Suprapubic skin (tissue), 4 donors: ENCODE results near the gene CDYL2. TPM values are rescaled to one million over a fixed set of nuclear protein-coding genes. Genes with fewer than 3 reads are reported as not detected.
"Not testable (repeated sequence)": the region's sequence is repeated elsewhere in the genome, so short reads cannot be mapped to it uniquely, and the experiment has no call there.

Experiments used
- DNase-seq, 2 donors: peaks; one replicate each; pipeline ENCODE4 v3.0.0-alpha.2; 2019; ENCODE audit warnings: low spot score in 2 of 2
- H3K27ac ChIP-seq: fragments of 200-600 bp; sonication (generic); one replicate; pipeline ENCODE4 v1.5.1; 2019
- H3K27me3 ChIP-seq: fragments of 200-600 bp; sonication (generic); one replicate; pipeline ENCODE4 v1.5.1; 2019
- H3K36me3 ChIP-seq: fragments of 200-600 bp; sonication (generic); one replicate; pipeline ENCODE4 v1.5.1; 2019
- H3K4me1 ChIP-seq: fragments of 200-600 bp; sonication (generic); one replicate; pipeline ENCODE4 v1.5.1; 2019
- H3K4me3 ChIP-seq: fragments of 200-600 bp; sonication (generic); one replicate; pipeline ENCODE4 v1.5.1; 2019; ENCODE audit warnings: mild to moderate bottlenecking
- H3K9me3 ChIP-seq: fragments of 200-600 bp; sonication (generic); one replicate; pipeline ENCODE4 v1.5.1; 2019
- EP300 ChIP-seq: sonication (generic); formaldehyde crosslinking; IDR thresholded peaks from one replicate; pipeline ENCODE4 v1.6.1; 2017; ENCODE audit warnings: antibody characterized with exemption
- POLR2A ChIP-seq, 2 donors: fragments of 450-650 bp; IDR thresholded peaks; one replicate each; pipeline ENCODE4 v1.6.1; 2017; ENCODE audit warnings: antibody characterized with exemption in 2 of 2, mild to moderate bottlenecking in 2 of 2, moderate library complexity in 2 of 2
- POLR2AphosphoS5 ChIP-seq, 3 donors: sonication (generic); formaldehyde crosslinking; IDR thresholded peaks; one replicate each; pipeline ENCODE4 v1.6.1; 2017; ENCODE audit warnings: antibody characterized with exemption in 3 of 3
- WGBS: methylation state at CpG from one replicate; pipeline ENCODE4 v1.1.5; 2018; 5-methylcytosine and 5-hydroxymethylcytosine counted together
- total RNA-seq, 4 donors: library from RNA; depleted of rRNA; stranded (reverse); fragments of >200 nt; gene quantifications; one replicate each; pipeline ENCODE4 v1.1.0, GENCODE V29; 2016
- TF ChIP-seq, protein P1 (sequence below), 2 donors: fragments of 200-600 bp in 1 of 2; fragments of 450-650 bp in 1 of 2; sonication (generic) in 1 of 2; IDR thresholded peaks; one replicate each; pipeline ENCODE4 v1.5.1; 2016 to 2019; ENCODE audit warnings: antibody characterized with exemption in 2 of 2, mild to moderate bottlenecking in 1 of 2, moderate library complexity in 1 of 2

CDYL2 gene
- total RNA-seq, 4 donors from 2014 or later = 2.8 to 8.2 (median 3.9) TPM

GRCh38 chr16:80656161-80656560 lies 148.2 kb downstream of the CDYL2 start:
- H3K27ac ChIP-seq = no peak overlapping the region
- no peak overlapping the region for H3K4me3 ChIP-seq
- no peaks in the 10 kb centered on the region for H3K36me3 ChIP-seq
- no peaks in the 10 kb centered on the region for H3K27me3 ChIP-seq
- WGBS = 88% methylated on average over 4 of the region's 4 CpGs
- no peaks in the 10 kb centered on the region for H3K9me3 ChIP-seq
- TF ChIP-seq EP300 (no peak), POLR2A (IDR thresholded peaks at IDR 0.05) (no peak), POLR2AphosphoS5 (IDR thresholded peaks at IDR 0.05) (no peak)
- TF ChIP-seq, protein P1, sequence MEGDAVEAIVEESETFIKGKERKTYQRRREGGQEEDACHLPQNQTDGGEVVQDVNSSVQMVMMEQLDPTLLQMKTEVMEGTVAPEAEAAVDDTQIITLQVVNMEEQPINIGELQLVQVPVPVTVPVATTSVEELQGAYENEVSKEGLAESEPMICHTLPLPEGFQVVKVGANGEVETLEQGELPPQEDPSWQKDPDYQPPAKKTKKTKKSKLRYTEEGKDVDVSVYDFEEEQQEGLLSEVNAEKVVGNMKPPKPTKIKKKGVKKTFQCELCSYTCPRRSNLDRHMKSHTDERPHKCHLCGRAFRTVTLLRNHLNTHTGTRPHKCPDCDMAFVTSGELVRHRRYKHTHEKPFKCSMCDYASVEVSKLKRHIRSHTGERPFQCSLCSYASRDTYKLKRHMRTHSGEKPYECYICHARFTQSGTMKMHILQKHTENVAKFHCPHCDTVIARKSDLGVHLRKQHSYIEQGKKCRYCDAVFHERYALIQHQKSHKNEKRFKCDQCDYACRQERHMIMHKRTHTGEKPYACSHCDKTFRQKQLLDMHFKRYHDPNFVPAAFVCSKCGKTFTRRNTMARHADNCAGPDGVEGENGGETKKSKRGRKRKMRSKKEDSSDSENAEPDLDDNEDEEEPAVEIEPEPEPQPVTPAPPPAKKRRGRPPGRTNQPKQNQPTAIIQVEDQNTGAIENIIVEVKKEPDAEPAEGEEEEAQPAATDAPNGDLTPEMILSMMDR (IDR thresholded peaks at IDR 0.05) = no peak
- no peak for DNase-seq
- H3K4me1 ChIP-seq = no peaks in the 10 kb centered on the region

- Histone ChIP-seq H3K27me3 (no peaks in the 10 kb centered on the region), H3K4me1 (no peaks in the 10 kb centered on the region), H3K9me3 (no peaks in the 10 kb centered on the region), H3K36me3 (no peaks in the 10 kb centered on the region), H3K4me3 (no peak overlapping the region), H3K27ac (no peak overlapping the region)
- no peak for TF ChIP-seq POLR2AphosphoS5 (IDR thresholded peaks at IDR 0.05)
- no peak for TF ChIP-seq EP300
- TF ChIP-seq POLR2A (IDR thresholded peaks at IDR 0.05) = no peak
- TF ChIP-seq, protein P1 (IDR thresholded peaks at IDR 0.05) = no peak
- 90% methylated on average over 9 of the region's 9 CpGs for WGBS
- no peak for DNase-seq
Observed at GRCh38 chr16:80655751-80656150, 148.6 kb downstream of the CDYL2 start.

DNA sequence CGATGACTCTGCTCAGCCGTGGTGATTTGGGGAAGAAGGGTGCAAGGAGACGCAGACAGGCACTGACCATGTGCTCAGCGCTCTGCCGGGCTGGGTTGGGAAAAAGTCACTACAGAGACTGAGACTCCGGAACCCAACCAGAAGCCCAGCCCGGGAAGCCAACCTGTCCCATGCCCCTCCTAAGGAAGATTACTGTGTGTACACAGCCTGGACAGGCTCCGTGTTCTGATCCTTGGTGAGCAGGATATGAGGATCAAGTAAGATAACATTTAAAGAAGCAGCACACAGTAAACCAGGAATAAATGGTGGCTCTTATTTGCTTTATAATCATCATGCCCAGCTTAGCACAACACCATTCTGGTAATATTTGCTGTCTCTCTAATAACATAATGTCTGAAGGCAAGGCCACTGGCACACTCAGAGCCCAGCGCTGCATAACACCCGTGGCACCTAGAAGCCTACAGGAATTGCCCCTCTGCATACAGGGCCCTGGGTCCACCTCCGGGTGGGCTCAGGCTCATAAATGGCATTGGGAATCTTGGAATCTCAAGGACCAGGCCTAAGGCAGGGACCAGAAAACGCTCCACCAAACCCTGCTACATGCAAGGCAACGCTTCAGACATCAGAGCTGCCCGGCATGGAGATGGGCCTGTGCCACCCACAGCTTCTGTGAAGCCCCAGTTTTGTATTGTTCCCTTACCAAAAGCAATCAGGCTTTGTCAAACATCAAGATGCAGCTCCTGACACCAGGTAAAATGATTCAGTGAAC lies 150.1 kb downstream of the CDYL2 start:
- Histone ChIP-seq H3K9me3 (no peaks in the 10 kb centered on the region), H3K4me1 (no peaks in the 10 kb centered on the region), H3K4me3 (no peak overlapping the region), H3K27me3 (no peaks in the 10 kb centered on the region), H3K36me3 (no peaks in the 10 kb centered on the region), H3K27ac (no peak overlapping the region)
- 94% methylated on average over 14 of the region's 14 CpGs for WGBS
- no peak for TF ChIP-seq EP300
- no peak for DNase-seq

DNA sequence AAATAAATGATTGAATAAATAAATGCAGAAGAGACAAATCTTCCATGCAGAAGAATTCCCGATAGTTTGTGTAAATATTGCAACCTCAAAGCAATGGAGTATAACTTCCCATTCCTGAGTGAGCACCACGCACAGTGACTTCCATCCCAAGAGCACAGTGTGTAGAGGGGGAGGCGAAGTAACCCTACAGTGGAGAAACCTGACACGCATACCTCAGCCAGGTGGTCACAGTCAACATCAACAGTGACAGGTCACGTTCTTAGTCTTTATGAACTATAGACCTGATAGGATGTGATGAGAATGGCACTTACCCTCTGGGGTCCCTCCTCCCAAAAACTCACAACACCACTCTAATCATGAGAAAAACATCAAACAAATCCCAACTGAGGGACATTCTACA lies 152.0 kb downstream of the CDYL2 start:
- DNase-seq = no peak
- WGBS = 78% methylated on average over 5 of the region's 5 CpGs
- no peaks in the 10 kb centered on the region for H3K9me3 ChIP-seq
- TF ChIP-seq POLR2A (IDR thresholded peaks at IDR 0.05) (no peak), EP300 (no peak), POLR2AphosphoS5 (IDR thresholded peaks at IDR 0.05) (no peak)
- TF ChIP-seq, protein P1 (IDR thresholded peaks at IDR 0.05) = no peak
- H3K4me3 ChIP-seq = no peak overlapping the region
- H3K36me3 ChIP-seq = no peaks in the 10 kb centered on the region
- no peaks in the 10 kb centered on the region for H3K4me1 ChIP-seq
- H3K27me3 ChIP-seq = no peaks in the 10 kb centered on the region
- no peak overlapping the region for H3K27ac ChIP-seq

GRCh38 chr16:80650281-80650680 lies 154.1 kb downstream of the CDYL2 start:
- H3K9me3 ChIP-seq, H3K4me3 ChIP-seq, H3K27me3 ChIP-seq, H3K36me3 ChIP-seq, H3K4me1 ChIP-seq, H3K27ac ChIP-seq, DNase-seq: not testable (repeated sequence)
- 75% methylated on average over 1 of the region's 1 CpG for WGBS

DNA sequence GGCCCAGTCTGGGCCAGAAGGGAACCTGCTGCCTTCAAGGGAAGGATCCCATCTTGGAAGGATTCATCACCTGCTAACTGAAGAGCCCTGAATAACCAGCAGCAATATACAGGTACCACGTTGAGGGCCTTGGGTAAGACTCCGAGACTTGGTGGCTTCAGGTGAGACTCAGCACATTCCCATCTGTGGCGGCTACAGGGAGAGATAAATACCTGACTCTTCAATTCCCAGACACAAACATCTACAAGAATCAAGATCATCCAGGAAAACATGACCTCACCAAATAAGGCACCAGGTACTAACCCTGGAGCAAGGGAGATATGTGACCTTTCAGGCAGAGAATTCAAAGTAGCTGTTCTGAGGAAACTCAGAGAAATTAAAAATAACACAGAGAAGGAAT lies 164.1 kb downstream of the CDYL2 start:
- H3K9me3 ChIP-seq = peaks cover 5% of the 10 kb centered on the region
- H3K4me1 ChIP-seq = no peaks in the 10 kb centered on the region
- no peak overlapping the region for H3K27ac ChIP-seq
- no peak for DNase-seq
- no peaks in the 10 kb centered on the region for H3K27me3 ChIP-seq
- no peak overlapping the region for H3K4me3 ChIP-seq
- TF ChIP-seq, protein P1 (IDR thresholded peaks at IDR 0.05) = no peak
- TF ChIP-seq EP300 = no peak
- no peak for TF ChIP-seq POLR2AphosphoS5 (IDR thresholded peaks at IDR 0.05)
- TF ChIP-seq POLR2A (IDR thresholded peaks at IDR 0.05) = no peak
- H3K36me3 ChIP-seq = no peaks in the 10 kb centered on the region
- 98% methylated on average over 3 of the region's 3 CpGs for WGBS
